ENCODE results near the gene AK8. TPM values are rescaled to one million over a fixed set of nuclear protein-coding genes. Genes with fewer than 3 reads are reported as not detected.

The AK8 gene
- total and polyA plus RNA-seq, 2 experiments from 2014 or later = 0.14 to 0.78 TPM

DNA sequence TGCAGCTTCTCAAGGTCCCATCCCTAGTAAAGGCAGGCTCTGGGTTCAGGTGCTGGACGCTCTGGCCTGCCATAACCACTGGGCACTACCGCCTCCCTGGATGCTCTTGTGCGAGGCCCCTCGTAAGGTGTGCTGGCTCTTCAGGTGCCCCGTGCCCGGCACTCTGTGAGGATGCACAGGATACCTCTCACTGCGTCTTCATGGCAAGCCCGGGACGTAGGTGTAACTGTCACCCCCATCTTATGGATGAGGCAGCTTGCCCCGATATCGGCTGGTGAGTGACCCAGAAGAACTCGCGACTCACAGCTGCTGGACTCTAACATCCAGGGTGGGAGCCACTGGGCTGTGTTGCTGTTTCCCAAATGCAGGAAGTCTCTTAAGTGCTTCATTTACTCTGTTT lies 128.8 kb downstream of the AK8 start (continued):
- TF ChIP-seq, protein P1, sequence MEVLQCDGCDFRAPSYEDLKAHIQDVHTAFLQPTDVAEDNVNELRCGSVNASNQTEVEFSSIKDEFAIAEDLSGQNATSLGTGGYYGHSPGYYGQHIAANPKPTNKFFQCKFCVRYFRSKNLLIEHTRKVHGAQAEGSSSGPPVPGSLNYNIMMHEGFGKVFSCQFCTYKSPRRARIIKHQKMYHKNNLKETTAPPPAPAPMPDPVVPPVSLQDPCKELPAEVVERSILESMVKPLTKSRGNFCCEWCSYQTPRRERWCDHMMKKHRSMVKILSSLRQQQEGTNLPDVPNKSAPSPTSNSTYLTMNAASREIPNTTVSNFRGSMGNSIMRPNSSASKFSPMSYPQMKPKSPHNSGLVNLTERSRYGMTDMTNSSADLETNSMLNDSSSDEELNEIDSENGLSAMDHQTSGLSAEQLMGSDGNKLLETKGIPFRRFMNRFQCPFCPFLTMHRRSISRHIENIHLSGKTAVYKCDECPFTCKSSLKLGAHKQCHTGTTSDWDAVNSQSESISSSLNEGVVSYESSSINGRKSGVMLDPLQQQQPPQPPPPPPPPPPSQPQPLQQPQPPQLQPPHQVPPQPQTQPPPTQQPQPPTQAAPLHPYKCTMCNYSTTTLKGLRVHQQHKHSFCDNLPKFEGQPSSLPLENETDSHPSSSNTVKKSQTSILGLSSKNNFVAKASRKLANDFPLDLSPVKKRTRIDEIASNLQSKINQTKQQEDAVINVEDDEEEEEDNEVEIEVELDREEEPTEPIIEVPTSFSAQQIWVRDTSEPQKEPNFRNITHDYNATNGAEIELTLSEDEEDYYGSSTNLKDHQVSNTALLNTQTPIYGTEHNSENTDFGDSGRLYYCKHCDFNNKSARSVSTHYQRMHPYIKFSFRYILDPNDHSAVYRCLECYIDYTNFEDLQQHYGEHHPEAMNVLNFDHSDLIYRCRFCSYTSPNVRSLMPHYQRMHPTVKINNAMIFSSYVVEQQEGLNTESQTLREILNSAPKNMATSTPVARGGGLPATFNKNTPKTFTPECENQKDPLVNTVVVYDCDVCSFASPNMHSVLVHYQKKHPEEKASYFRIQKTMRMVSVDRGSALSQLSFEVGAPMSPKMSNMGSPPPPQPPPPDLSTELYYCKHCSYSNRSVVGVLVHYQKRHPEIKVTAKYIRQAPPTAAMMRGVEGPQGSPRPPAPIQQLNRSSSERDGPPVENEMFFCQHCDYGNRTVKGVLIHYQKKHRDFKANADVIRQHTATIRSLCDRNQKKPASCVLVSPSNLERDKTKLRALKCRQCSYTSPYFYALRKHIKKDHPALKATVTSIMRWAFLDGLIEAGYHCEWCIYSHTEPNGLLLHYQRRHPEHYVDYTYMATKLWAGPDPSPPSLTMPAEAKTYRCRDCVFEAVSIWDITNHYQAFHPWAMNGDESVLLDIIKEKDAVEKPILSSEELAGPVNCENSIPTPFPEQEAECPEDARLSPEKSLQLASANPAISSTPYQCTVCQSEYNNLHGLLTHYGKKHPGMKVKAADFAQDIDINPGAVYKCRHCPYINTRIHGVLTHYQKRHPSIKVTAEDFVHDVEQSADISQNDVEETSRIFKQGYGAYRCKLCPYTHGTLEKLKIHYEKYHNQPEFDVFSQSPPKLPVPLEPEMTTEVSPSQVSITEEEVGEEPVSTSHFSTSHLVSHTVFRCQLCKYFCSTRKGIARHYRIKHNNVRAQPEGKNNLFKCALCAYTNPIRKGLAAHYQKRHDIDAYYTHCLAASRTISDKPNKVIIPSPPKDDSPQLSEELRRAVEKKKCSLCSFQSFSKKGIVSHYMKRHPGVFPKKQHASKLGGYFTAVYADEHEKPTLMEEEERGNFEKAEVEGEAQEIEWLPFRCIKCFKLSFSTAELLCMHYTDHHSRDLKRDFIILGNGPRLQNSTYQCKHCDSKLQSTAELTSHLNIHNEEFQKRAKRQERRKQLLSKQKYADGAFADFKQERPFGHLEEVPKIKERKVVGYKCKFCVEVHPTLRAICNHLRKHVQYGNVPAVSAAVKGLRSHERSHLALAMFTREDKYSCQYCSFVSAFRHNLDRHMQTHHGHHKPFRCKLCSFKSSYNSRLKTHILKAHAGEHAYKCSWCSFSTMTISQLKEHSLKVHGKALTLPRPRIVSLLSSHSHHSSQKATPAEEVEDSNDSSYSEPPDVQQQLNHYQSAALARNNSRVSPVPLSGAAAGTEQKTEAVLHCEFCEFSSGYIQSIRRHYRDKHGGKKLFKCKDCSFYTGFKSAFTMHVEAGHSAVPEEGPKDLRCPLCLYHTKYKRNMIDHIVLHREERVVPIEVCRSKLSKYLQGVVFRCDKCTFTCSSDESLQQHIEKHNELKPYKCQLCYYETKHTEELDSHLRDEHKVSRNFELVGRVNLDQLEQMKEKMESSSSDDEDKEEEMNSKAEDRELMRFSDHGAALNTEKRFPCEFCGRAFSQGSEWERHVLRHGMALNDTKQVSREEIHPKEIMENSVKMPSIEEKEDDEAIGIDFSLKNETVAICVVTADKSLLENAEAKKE (CRISPR knock-in tag; IDR thresholded peaks at IDR 0.05) = no peak
- TF ChIP-seq CREB1 (CRISPR knock-in tag; IDR thresholded peaks at IDR 0.05; ENCODE audit: low read depth) = no peak

DNA sequence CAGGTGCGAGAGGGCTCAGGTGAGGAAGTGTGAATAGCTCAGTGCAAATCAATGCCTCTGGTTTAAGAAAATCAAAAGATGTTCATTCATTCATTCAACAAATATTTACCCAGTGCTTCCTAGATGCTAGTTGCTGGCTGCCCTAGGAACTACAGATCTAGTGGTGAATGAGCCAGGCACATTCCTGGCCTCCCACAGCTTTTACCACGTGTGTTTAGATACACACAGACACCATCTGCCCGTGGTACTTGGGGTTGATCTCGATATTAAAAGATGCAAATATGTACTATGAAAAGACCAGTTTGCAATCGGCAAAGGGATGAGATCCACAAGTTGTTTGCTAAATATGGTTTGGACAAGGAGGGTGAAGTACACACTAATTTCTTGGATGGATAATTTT lies 129.6 kb downstream of the AK8 start:
- ATAC-seq = no peak
- TF ChIP-seq, protein P2, sequence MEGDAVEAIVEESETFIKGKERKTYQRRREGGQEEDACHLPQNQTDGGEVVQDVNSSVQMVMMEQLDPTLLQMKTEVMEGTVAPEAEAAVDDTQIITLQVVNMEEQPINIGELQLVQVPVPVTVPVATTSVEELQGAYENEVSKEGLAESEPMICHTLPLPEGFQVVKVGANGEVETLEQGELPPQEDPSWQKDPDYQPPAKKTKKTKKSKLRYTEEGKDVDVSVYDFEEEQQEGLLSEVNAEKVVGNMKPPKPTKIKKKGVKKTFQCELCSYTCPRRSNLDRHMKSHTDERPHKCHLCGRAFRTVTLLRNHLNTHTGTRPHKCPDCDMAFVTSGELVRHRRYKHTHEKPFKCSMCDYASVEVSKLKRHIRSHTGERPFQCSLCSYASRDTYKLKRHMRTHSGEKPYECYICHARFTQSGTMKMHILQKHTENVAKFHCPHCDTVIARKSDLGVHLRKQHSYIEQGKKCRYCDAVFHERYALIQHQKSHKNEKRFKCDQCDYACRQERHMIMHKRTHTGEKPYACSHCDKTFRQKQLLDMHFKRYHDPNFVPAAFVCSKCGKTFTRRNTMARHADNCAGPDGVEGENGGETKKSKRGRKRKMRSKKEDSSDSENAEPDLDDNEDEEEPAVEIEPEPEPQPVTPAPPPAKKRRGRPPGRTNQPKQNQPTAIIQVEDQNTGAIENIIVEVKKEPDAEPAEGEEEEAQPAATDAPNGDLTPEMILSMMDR (conservative IDR thresholded peaks at IDR 0.05; ENCODE audit: low read depth in 2 of 2) = no peak
- TF ChIP-seq ZNF114 (CRISPR knock-in tag; IDR thresholded peaks at IDR 0.05) (no peak), POLR2AphosphoS5 (IDR thresholded peaks at IDR 0.05; ENCODE audit: low read depth) (no peak), NANOG (IDR thresholded peaks at IDR 0.05; ENCODE audit: borderline replicate concordance) (no peak), EZH2 (IDR thresholded peaks at IDR 0.05; ENCODE audit: low read depth, unreplicated experiment) (no peak), JUNB (IDR thresholded peaks at IDR 0.05; ENCODE audit: unreplicated experiment) (no peak), CREB1 (CRISPR knock-in tag; IDR thresholded peaks at IDR 0.05; ENCODE audit: low read depth) (no peak)
- TF ChIP-seq, protein P3, sequence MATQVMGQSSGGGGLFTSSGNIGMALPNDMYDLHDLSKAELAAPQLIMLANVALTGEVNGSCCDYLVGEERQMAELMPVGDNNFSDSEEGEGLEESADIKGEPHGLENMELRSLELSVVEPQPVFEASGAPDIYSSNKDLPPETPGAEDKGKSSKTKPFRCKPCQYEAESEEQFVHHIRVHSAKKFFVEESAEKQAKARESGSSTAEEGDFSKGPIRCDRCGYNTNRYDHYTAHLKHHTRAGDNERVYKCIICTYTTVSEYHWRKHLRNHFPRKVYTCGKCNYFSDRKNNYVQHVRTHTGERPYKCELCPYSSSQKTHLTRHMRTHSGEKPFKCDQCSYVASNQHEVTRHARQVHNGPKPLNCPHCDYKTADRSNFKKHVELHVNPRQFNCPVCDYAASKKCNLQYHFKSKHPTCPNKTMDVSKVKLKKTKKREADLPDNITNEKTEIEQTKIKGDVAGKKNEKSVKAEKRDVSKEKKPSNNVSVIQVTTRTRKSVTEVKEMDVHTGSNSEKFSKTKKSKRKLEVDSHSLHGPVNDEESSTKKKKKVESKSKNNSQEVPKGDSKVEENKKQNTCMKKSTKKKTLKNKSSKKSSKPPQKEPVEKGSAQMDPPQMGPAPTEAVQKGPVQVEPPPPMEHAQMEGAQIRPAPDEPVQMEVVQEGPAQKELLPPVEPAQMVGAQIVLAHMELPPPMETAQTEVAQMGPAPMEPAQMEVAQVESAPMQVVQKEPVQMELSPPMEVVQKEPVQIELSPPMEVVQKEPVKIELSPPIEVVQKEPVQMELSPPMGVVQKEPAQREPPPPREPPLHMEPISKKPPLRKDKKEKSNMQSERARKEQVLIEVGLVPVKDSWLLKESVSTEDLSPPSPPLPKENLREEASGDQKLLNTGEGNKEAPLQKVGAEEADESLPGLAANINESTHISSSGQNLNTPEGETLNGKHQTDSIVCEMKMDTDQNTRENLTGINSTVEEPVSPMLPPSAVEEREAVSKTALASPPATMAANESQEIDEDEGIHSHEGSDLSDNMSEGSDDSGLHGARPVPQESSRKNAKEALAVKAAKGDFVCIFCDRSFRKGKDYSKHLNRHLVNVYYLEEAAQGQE (IDR thresholded peaks at IDR 0.05; ENCODE audit: unreplicated experiment) = no peak
- TF ChIP-seq, protein P4, sequence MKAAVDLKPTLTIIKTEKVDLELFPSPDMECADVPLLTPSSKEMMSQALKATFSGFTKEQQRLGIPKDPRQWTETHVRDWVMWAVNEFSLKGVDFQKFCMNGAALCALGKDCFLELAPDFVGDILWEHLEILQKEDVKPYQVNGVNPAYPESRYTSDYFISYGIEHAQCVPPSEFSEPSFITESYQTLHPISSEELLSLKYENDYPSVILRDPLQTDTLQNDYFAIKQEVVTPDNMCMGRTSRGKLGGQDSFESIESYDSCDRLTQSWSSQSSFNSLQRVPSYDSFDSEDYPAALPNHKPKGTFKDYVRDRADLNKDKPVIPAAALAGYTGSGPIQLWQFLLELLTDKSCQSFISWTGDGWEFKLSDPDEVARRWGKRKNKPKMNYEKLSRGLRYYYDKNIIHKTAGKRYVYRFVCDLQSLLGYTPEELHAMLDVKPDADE (IDR thresholded peaks at IDR 0.05) = no peak
- no peaks in the 10 kb centered on the region for H4K20me1 ChIP-seq (replicated peaks; ENCODE audit: insufficient read depth)

More for the DNA sequence above, 129.6 kb downstream of the AK8 start:
- Mint-ChIP-seq H3K4me1 (peaks cover 46% of the 10 kb centered on the region), H3K27ac (no peak overlapping the region), H3K36me3 (ENCODE audit: low read depth) (no peaks in the 10 kb centered on the region), H3K4me3 (no peak overlapping the region), H3K9me3 (no peaks in the 10 kb centered on the region), H3K27me3 (ENCODE audit: insufficient read depth, low read depth, poor library complexity) (peaks cover 36% of the 10 kb centered on the region)
- Histone ChIP-seq H3K79me2 (replicated peaks; ENCODE audit: insufficient read depth) (no peaks in the 10 kb centered on the region), H3K4me2 (no peak overlapping the region), H3K9me2 (ENCODE audit: insufficient read depth) (no peaks in the 10 kb centered on the region), H3K4me1 (ENCODE audit: insufficient read depth) (peaks cover 24% of the 10 kb centered on the region), H3K27me3 (ENCODE audit: insufficient read depth) (peaks cover 27% of the 10 kb centered on the region), H2AFZ (no peak overlapping the region), H3K4me3 (no peak overlapping the region), H3K27ac (ENCODE audit: low read depth) (no peak overlapping the region), H3F3A (replicated peaks; ENCODE audit: low read depth) (no peaks in the 10 kb centered on the region), H3K36me3 (ENCODE audit: insufficient read depth) (no peaks in the 10 kb centered on the region)
- no peak for DNase-seq (ENCODE audit: low spot score)

All from GM23338 (cell line).